Uterus (tissue), 4 donors: Measurements from ENCODE around the gene ASIC2. TPM values are rescaled to one million over a fixed set of nuclear protein-coding genes. Genes with fewer than 3 reads are reported as not detected.

ENCODE experiments used
- DNase-seq, 2 donors: peaks; one replicate each; pipeline ENCODE4 v3.0.0-alpha.2; 2019 to 2020
- H3K27ac ChIP-seq, 2 donors: fragments of 200-600 bp; sonication (generic); 1 replicate in 1 of 2; 2 replicates in 1 of 2; pipeline ENCODE4 v1.5.1; 2016 to 2018
- H3K27me3 ChIP-seq, 2 donors: fragments of 200-600 bp; sonication (generic); one replicate each; pipeline ENCODE4 v1.5.1; 2018 to 2019; ENCODE audit warnings: control low read depth in 1 of 2
- H3K36me3 ChIP-seq, 2 donors: fragments of 200-600 bp; sonication (generic); one replicate each; pipeline ENCODE4 v1.5.1; 2019; ENCODE audit warnings: control low read depth in 1 of 2
- H3K4me1 ChIP-seq, 2 donors: fragments of 200-600 bp; sonication (generic); one replicate each; pipeline ENCODE4 v1.5.1; 2018 to 2019; ENCODE audit warnings: control low read depth in 1 of 2
- H3K4me3 ChIP-seq, 2 donors: fragments of 200-600 bp; sonication (generic); 1 replicate in 1 of 2; 2 replicates in 1 of 2; pipeline ENCODE4 v1.5.1; 2018 to 2019; ENCODE audit warnings: mild to moderate bottlenecking in 1 of 2
- H3K9me3 ChIP-seq, 2 donors: fragments of 200-600 bp; sonication (generic); one replicate each; pipeline ENCODE4 v1.5.1; 2019; ENCODE audit warnings: control low read depth in 1 of 2
- CTCF ChIP-seq, 4 experiments: fragments of 200-600 bp in 2 of 4; fragments of 450-650 bp in 2 of 4; sonication (generic) in 2 of 4; IDR thresholded peaks; one replicate each; pipeline ENCODE4 v1.5.1; 2016 to 2019; ENCODE audit warnings: antibody characterized with exemption in 4 of 4, mild to moderate bottlenecking in 2 of 4, moderate library complexity in 1 of 4
- POLR2A ChIP-seq, 2 donors: fragments of 450-650 bp; IDR thresholded peaks; one replicate each; pipeline ENCODE4 v1.6.1; 2016; ENCODE audit warnings: antibody characterized with exemption in 2 of 2, mild to moderate bottlenecking in 1 of 2, moderate library complexity in 1 of 2
- intact Hi-C: fragments of 100-400 bp; cut with DNase I; formaldehyde crosslinking; loops from one replicate; pipeline ENCODE4 v1.15.1; 2023; ENCODE audit warnings: low total_unique reads
- total RNA-seq, 4 donors: library from RNA; depleted of rRNA in 3 of 4; stranded (reverse); fragments of >200 nt in 3 of 4; gene quantifications; one replicate each; pipeline versions ENCODE4 v1.1.0 to v1.2.4, GENCODE V29; 2014 to 2023
- donor health status: DM: yes; HTN: yes; CAD: no.

Gene ASIC2
- total RNA-seq, 4 donors from 2014 or later: 1.2 to 1.4 TPM; not detected in 2

GRCh38 chr17:33266116-33266515, 27.0 kb downstream of the ASIC2 start:
- no peaks in the 10 kb centered on the region for H3K36me3 ChIP-seq
- no peaks in the 10 kb centered on the region for H3K4me1 ChIP-seq
- DNase-seq: no peak
- no peak for TF ChIP-seq POLR2A (IDR thresholded peaks at IDR 0.05)
- TF ChIP-seq CTCF (IDR thresholded peaks at IDR 0.05): no peak
- no peaks in the 10 kb centered on the region for H3K9me3 ChIP-seq
- intact Hi-C loops: no loop called here
- no peaks in the 10 kb centered on the region for H3K27me3 ChIP-seq
- H3K27ac ChIP-seq: no peak overlapping the region
- H3K4me3 ChIP-seq: no peak overlapping the region

- Histone ChIP-seq H3K4me3 (no peak overlapping the region), H3K9me3 (no peaks in the 10 kb centered on the region), H3K36me3 (no peaks in the 10 kb centered on the region), H3K4me1 (no peaks in the 10 kb centered on the region), H3K27ac (no peak overlapping the region), H3K27me3 (no peaks in the 10 kb centered on the region)
- DNase-seq: no peak
- intact Hi-C loops: no loop called here
- TF ChIP-seq POLR2A (IDR thresholded peaks at IDR 0.05): no peak
- TF ChIP-seq CTCF (IDR thresholded peaks at IDR 0.05): no peak
Observed at GRCh38 chr17:33263396-33263795, 29.7 kb downstream of the ASIC2 start.

- intact Hi-C loops: no loop called here
- Histone ChIP-seq H3K4me1 (no peaks in the 10 kb centered on the region), H3K9me3 (no peaks in the 10 kb centered on the region), H3K27me3 (no peaks in the 10 kb centered on the region), H3K4me3 (no peak overlapping the region), H3K36me3 (no peaks in the 10 kb centered on the region), H3K27ac (no peak overlapping the region)
- no peak for DNase-seq
- TF ChIP-seq POLR2A (IDR thresholded peaks at IDR 0.05) (no peak), CTCF (IDR thresholded peaks at IDR 0.05) (no peak)
Observed at GRCh38 chr17:33262266-33263123, 30.6 kb downstream of the ASIC2 start.

- Histone ChIP-seq H3K27me3 (no peaks in the 10 kb centered on the region), H3K4me1 (no peaks in the 10 kb centered on the region), H3K27ac (no peak overlapping the region), H3K36me3 (no peaks in the 10 kb centered on the region), H3K4me3 (no peak overlapping the region), H3K9me3 (no peaks in the 10 kb centered on the region)
- intact Hi-C loops: no loop called here
- no peak for DNase-seq
- no peak for TF ChIP-seq POLR2A (IDR thresholded peaks at IDR 0.05)
- no peak for TF ChIP-seq CTCF (IDR thresholded peaks at IDR 0.05)
Observed at GRCh38 chr17:33261820-33262219, 31.3 kb downstream of the ASIC2 start.

- Histone ChIP-seq H3K4me3 (no peak overlapping the region), H3K27ac (no peak overlapping the region), H3K27me3 (no peaks in the 10 kb centered on the region), H3K36me3 (no peaks in the 10 kb centered on the region), H3K9me3 (no peaks in the 10 kb centered on the region), H3K4me1 (no peaks in the 10 kb centered on the region)
- no peak for TF ChIP-seq CTCF (IDR thresholded peaks at IDR 0.05)
- TF ChIP-seq POLR2A (IDR thresholded peaks at IDR 0.05): no peak
- no peak for DNase-seq
- intact Hi-C loops: no loop called here
Observed at GRCh38 chr17:33260638-33261037, 32.5 kb downstream of the ASIC2 start.
